Activated naive CD4-positive, alpha-beta T cell treated with anti-CD3 and anti-CD28 coated beads for 36 hours (primary cell): ENCODE data around the gene LRRC25. TPM values are rescaled to one million over a fixed set of nuclear protein-coding genes. Genes with fewer than 3 reads are reported as not detected.

Experiments
- CTCF ChIA-PET: fragments of 350-600 bp; sonication (Branson Sonifier 250); formaldehyde crosslinking; loops from one replicate; lab custom pipeline; 2021; ENCODE audit warnings: antibody characterized with exemption; lab: Charles Lee
- DNase-seq: peaks from one replicate; pipeline ENCODE4 v3.0.0-alpha.2; 2020
- H3K27ac Mint-ChIP-seq: one replicate; pipeline ENCODE4 v1.8.0; 2021; ENCODE audit warnings: mild to moderate bottlenecking, mixed read lengths
- H3K27me3 Mint-ChIP-seq: one replicate; pipeline ENCODE4 v1.8.0; 2021; ENCODE audit warnings: low read depth, mixed read lengths
- H3K36me3 Mint-ChIP-seq: one replicate; pipeline ENCODE4 v1.8.0; 2021; ENCODE audit warnings: low read depth, mixed read lengths
- H3K4me1 Mint-ChIP-seq: one replicate; pipeline ENCODE4 v1.8.0; 2021; ENCODE audit warnings: low read depth, mixed read lengths
- H3K4me3 Mint-ChIP-seq: one replicate; pipeline ENCODE4 v1.8.0; 2021; ENCODE audit warnings: mild to moderate bottlenecking, moderate library complexity, mixed read lengths
- H3K9me3 Mint-ChIP-seq: one replicate; pipeline ENCODE4 v1.8.0; 2021; ENCODE audit warnings: mixed read lengths
- intact Hi-C: fragments of 100-400 bp; cut with micrococcal nuclease; formaldehyde crosslinking; loops from one replicate; pipeline ENCODE4 v1.15.1; 2023
- total RNA-seq, 2 experiments: library from RNA; stranded (reverse); gene quantifications; one replicate each; pipeline ENCODE4 v1.2.3, GENCODE V29; 2021

Gene LRRC25
- total RNA-seq, 2 experiments from 2014 or later, result not detected

DNA sequence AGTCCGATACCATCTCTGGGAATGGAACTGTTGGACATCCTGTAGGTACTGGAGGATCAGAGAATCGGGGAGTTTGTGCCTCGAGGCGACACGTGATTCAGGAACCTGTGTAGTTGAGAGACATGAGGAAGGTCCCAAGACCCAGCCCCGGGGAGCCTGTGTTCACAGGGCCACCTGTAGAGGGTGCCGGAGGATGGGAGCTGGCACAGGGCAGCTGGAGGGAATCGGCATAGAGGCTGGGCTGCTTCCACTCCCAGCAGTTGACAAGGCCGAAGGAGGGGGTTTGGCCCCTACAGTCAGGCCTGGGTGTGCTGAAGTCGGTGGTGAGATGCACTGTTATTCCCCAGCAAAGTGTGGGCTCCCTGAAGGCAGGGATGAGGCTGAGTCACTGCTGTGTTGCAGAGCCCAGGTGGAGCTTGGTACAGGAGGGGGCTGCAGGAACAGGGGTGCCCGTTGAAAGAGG is 43.0 kb upstream of the LRRC25 start:
- peak; percentile 61 for DNase-seq

DNA sequence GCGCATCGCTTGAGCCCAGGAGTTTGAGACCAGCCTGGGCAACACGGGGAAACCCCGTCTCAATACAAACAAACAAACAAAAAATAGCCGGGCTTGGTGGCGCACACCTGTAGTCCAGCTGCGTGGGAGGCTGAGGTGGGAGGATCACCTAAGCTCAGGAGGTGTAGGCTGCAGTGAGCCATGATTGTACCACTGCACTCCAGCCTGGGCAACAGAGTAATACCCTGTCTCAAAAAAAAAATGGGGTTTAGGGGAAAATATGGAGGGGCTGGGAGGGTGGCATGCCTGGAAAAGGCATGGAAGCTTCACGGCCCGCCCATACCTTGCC is 42.5 kb upstream of the LRRC25 start:
- Mint-ChIP-seq H3K9me3 (peaks cover 3% of the 10 kb centered on the region), H3K36me3 (peaks cover 2% of the 10 kb centered on the region), H3K27ac (no peak overlapping the region), H3K27me3 (no peaks in the 10 kb centered on the region), H3K4me3 (no peak overlapping the region), H3K4me1 (peaks cover 27% of the 10 kb centered on the region)
- no peak for DNase-seq
- intact Hi-C loops, result no loop called here
- CTCF ChIA-PET, result interaction anchor here (1.2 to 3.6 kb wide), 2 partner anchors 11 to 52 kb away, joined by 3 to 16 read pairs; no protein-coding TSS in a partner anchor

More for the DNA sequence above, 43.0 kb upstream of the LRRC25 start:
- no peak overlapping the region for H3K27ac Mint-ChIP-seq
- peaks cover 3% of the 10 kb centered on the region for H3K9me3 Mint-ChIP-seq
- CTCF ChIA-PET, result interaction anchor here (3.6 kb wide), 1 partner anchor 11 kb away, joined by 16 read pairs; no protein-coding TSS in a partner anchor
- no peaks in the 10 kb centered on the region for H3K27me3 Mint-ChIP-seq
- peaks cover 27% of the 10 kb centered on the region for H3K4me1 Mint-ChIP-seq
- H3K36me3 Mint-ChIP-seq, result peaks cover 2% of the 10 kb centered on the region
- intact Hi-C loops, result no loop called here
- no peak overlapping the region for H3K4me3 Mint-ChIP-seq

DNA sequence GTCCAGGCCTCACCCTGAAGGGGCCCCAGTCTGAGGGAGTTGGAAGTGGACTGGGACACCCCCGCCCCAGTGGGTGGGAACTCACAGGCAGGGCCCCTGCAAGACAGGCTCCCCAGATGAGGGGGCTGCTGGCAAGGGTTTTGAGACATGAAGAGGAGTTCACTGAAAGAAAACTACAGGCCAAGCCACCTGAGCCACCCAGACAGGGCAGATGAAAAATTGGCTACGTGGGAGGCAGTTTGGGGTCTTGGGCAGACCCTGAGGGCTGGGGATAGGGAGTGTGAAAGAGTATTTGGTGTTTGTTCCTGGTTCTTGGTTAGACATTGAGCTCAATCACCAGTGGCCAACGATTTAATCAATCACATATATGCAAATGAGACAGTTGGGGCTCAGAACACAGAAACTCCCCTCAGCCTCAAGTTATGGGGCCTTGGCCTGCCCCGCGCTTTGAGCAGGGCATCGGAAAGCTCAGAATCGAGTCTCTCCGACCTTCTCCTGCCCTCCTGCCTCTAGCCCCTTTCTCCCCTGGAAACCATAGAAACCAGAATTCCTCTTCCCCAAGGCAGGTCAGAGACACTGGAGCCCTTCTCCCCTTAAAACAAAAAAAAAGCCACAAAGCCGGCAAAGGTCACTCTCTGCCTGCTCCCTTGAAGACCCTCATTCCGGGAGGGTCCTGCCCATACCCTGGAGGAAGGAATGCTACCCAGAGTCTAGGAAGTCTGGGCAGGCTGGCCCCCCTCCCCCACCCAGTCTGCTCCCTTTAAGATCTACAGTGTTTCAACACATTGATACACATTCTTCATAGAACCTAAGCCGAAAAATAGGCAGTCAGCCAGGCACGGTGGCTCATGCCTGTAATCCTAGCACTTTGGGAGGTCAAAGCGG is 41.8 kb upstream of the LRRC25 start:
- H3K4me1 Mint-ChIP-seq, result peaks cover 31% of the 10 kb centered on the region
- CTCF ChIA-PET, result interaction anchor here (0.7 to 3.6 kb wide), 3 partner anchors 12 to 91 kb away, joined by 3 to 16 read pairs (median 3); no protein-coding TSS in a partner anchor
- no peak overlapping the region for H3K4me3 Mint-ChIP-seq
- H3K36me3 Mint-ChIP-seq, result peaks cover 2% of the 10 kb centered on the region
- intact Hi-C loops, result no loop called here
- H3K27me3 Mint-ChIP-seq, result no peaks in the 10 kb centered on the region
- DNase-seq, result no peak
- peaks cover 3% of the 10 kb centered on the region for H3K9me3 Mint-ChIP-seq
- no peak overlapping the region for H3K27ac Mint-ChIP-seq

DNA sequence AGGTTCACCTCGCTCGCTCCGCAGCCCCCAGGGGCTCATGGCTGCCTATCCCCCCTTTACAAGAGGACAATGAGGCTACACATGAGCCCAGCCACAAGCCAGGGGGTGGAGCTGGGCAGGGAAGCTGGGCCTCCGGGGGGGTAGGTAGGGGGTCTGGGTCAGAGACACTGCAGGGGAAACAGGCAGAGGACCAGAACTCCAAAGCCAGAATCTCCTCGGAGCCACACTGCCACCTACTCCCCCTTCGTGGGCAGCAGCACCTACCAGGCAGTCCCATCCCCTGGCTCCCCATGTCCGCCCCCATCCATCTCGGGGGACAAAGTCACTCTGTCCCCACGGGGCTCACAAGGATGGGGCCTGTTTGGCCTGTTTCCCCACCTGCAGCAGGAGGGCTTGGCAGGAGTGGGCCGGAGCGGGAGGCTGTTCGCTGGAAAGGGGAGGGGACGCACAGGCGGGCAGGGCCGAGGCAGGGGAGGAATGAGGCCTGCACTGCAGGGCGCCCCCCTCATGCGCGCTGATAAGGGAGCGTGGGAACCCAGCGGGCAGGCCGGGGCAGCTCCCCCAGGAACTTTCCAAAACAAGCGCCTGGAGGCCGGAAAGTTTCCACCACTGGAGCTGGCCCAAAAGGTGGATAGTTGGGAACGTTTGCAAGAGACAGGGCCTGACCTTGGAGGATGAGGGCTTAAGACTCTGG is 41.1 kb upstream of the LRRC25 start:
- CTCF ChIA-PET, result interaction anchor here (3.6 kb wide), 1 partner anchor 13 kb away, joined by 16 read pairs; no protein-coding TSS in a partner anchor
- Mint-ChIP-seq H3K36me3 (peaks cover 5% of the 10 kb centered on the region), H3K27me3 (no peaks in the 10 kb centered on the region), H3K4me3 (no peak overlapping the region), H3K9me3 (peaks cover 3% of the 10 kb centered on the region), H3K4me1 (peaks cover 34% of the 10 kb centered on the region), H3K27ac (no peak overlapping the region)
- intact Hi-C loops, result no loop called here
- DNase-seq, result no peak

DNA sequence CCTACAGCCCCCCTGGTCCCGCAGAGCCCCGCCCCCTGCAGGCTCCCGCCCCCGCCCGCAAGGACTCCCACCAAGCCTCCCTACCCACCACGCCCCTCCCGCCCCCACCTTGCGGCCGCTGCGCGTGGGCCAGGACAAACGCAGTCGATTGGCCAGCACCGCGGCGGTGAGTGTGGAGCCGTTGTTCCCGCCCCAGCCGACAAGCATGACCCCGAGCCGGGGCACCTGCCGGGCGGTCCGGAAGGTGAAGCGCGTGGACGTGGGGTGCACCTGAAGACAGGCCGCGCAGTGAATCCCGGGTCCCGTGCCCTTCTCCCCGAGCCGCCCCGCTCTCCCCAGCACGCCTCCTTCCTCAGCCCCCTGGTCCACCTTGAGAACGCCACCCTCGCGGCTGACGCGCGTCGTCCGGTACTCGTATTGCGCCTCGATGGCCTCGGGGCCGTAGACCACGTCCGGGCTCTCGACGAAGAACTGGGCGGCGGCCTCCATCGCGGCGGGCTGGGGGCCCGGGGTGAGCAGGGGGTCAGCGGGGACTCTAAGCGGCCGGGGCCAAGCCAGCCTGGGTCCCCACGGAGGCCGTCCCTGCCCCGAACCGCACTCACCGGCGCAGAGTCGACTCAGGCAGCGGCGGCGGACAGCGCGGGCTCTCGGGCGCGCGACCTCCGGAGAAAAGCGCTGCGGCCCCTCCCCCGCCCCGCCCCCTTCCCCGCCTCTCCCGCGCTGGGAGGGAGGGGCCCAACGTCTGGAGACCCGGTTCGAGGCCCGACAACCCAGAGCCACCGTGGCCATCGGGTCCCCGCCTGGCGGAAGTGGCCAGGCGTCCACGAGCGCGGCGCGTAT is 40.3 kb upstream of the LRRC25 start, which contains the start of gene ISYNA1:
Gene ISYNA1, minus strand, starts transcription at position 643 of the 840 bp plus-strand sequence. Its CDS starts 154 bp downstream, at position 489.
- Mint-ChIP-seq H3K9me3 (peaks cover 3% of the 10 kb centered on the region), H3K27me3 (no peaks in the 10 kb centered on the region), H3K4me1 (peaks cover 32% of the 10 kb centered on the region), H3K27ac (no peak within 1 kb of the TSS), H3K4me3 (peak within 1 kb of the TSS; percentile 54), H3K36me3 (peaks cover 5% of the 10 kb centered on the region)
- DNase-seq, result peak; percentile 31
- CTCF ChIA-PET, result interaction anchor here (3.6 kb wide), 1 partner anchor 13 kb away, joined by 16 read pairs; no protein-coding TSS in a partner anchor
- intact Hi-C loops, result no loop called here

DNA sequence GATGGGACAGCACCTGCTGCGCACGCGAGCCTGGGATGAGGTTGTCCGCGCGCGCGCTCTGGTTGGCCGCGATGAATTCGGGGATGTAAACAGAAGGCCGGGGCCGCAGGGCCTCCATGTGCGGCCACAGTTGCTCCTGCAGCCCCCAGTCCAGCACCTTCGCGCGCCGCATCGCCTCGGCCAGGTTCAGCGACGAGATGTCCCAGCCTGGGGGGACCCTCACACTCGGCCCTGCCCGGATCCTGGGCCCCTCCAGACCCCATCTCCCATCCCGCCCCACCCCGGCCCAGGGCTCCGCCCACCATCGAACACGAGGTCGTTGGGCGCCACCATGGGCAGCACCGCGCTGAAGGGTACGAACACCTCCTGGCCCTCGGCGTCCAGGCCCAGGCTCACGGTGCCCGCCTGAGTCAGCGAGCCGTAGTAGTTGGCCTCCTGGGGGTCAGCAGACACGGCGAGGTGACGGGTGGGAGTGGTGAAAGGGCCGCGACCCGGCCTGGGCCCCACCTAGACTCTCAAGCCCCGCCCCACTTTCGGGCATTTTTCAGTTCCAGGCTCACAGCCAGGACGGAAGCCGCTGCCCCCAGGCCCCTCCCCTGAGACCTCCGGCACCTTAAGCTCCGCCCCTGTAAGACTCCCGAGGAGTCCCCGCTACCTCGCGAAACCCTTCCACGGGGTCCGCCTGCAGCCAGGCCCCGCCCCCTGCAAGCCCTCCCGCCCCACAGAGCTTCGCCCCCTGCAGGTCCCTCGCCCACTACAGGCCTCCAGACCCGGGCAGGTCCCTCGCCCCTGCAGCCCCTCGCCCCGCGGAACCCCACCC is 39.5 kb upstream of the LRRC25 start:
- DNase-seq, result peak; percentile 65
- CTCF ChIA-PET, result interaction anchor here (0.8 kb wide), 1 partner anchor 18 kb away, joined by 3 read pairs; the partner anchor contains the start of gene SSBP4
- no peak overlapping the region for H3K27ac Mint-ChIP-seq
- H3K27me3 Mint-ChIP-seq, result no peaks in the 10 kb centered on the region
- intact Hi-C loops, result no loop called here
- peaks cover 28% of the 10 kb centered on the region for H3K4me1 Mint-ChIP-seq
- H3K4me3 Mint-ChIP-seq, result peak overlapping the region; percentile 57
- no peaks in the 10 kb centered on the region for H3K9me3 Mint-ChIP-seq
- H3K36me3 Mint-ChIP-seq, result peaks cover 2% of the 10 kb centered on the region

DNA sequence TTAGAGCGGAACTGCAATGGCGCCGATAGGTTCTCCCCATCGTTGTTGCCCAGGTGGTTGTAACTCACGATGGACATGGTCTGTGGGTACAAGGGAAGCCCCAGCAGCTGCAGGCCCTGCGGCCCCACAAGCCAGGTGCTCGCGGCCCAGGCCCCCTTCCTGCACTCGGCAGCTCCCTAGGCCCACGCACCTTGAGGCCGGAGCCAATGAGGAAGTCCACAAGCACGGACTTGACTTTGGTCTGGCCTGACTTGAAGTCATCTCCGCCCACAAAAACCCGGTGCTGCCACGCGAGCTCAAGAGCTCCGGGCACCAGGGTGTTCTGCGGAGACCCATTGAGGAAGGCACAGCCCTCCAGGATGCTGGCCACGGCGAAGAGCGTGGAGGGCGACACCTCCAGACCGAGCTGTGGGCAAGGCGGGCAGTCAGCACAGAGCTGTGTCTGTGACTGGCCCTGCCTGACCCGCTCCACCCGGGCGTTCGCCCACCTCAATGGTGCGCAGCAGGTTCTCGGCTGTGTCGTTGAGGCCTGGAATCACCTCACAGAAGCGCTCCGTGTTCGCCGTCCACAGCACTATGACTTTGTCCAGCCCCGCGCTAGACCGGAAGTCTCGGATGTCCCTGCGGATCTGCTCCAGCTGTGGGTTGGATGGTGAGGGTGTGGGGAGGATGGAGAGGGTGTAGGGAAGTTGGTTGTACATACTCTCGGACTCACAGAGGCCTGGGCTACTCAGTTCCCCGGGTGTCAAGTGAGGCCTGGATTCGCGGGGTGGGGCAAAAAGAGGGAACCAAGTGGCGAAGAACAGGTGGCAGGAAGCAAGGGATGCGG is 38.6 kb upstream of the LRRC25 start:
- H3K27ac Mint-ChIP-seq, result no peak overlapping the region
- peak overlapping the region; percentile 57 for H3K4me3 Mint-ChIP-seq
- CTCF ChIA-PET, result interaction anchor here (0.8 to 1.3 kb wide), 2 partner anchors 15 to 17 kb away, joined by 3 to 4 read pairs; partner anchors contain the start of gene SSBP4
- no peaks in the 10 kb centered on the region for H3K27me3 Mint-ChIP-seq
- peaks cover 2% of the 10 kb centered on the region for H3K36me3 Mint-ChIP-seq
- intact Hi-C loops, result no loop called here
- H3K4me1 Mint-ChIP-seq, result peaks cover 24% of the 10 kb centered on the region
- H3K9me3 Mint-ChIP-seq, result no peaks in the 10 kb centered on the region
- no peak for DNase-seq

DNA sequence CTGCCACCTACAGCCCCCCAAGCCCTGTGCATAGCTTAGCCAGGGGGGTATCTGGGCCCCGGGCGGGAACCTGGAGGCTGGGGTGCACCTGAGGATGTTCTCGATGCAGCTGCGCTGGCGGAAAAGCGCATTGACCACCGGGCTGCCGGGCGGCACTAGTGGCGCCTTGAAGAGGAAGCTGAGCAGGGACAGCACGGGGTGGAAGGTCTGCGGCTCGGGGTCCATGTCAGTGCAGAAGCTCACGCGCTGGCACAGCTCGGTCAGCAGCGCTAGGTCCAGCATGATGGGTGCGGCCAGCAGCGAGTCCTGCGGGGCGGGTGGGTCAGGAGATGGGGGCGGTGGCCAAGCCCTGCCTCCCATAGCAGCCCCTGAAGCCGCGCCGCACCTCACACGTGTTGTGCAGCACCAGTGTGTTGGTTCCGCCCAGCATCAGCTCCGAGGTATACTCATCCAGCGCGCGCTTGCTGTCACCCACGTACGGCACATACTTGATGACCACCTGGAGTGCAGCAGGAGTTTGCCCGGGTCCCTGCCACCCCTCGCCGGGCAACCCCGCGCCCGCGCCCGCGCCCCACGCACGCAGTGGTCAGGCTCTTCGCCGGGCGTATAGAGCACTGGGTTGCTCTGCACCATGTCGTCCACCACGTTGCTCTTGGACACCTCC is 37.9 kb upstream of the LRRC25 start:
- Mint-ChIP-seq H3K4me1 (peaks cover 21% of the 10 kb centered on the region), H3K9me3 (no peaks in the 10 kb centered on the region), H3K36me3 (peaks cover 2% of the 10 kb centered on the region), H3K27ac (no peak overlapping the region), H3K27me3 (no peaks in the 10 kb centered on the region), H3K4me3 (peak overlapping the region; percentile 9)
- intact Hi-C loops, result no loop called here
- no peak for DNase-seq
- CTCF ChIA-PET, result interaction anchor here (1.3 kb wide), 1 partner anchor 16 kb away, joined by 4 read pairs; no protein-coding TSS in a partner anchor

DNA sequence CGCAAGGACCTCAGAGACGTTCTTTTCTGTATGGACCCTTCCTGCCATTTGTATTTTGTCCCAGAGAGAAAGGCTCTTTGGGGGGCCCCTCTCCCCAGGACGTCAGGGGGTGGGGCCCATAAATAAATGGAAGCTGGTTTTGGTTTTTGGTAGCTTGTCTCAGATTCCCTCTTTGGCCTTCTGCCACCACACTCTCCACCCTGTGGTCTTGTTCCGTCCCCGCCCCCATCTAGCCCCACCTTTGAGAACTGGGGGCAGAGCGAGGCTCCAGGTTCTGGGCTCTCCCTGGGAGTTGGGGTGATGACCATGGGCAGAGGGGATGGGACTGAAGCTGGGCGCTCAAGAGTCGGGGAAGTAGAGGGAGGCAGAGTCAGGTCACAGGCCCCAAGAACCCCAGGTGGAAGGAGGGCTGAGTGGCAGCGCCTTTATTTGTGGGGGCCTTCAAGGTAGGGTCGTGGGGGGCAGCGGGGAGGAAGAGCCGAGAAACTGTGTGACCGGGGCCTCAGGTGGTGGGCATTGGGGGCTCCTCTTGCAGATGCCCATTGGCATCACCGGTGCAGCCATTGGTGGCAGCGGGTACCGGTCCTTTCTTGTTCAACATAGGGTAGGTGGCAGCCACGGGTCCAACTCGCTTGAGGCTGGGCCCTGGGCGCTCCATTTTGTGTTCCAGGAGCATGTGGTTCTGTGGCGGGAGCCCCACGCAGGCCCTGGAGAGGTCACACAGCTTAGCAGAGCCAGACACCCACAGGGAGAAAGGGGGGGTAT is 37.2 kb upstream of the LRRC25 start:
- H3K4me1 Mint-ChIP-seq, result peaks cover 25% of the 10 kb centered on the region
- no peaks in the 10 kb centered on the region for H3K27me3 Mint-ChIP-seq
- H3K9me3 Mint-ChIP-seq, result no peaks in the 10 kb centered on the region
- H3K27ac Mint-ChIP-seq, result no peak overlapping the region
- no peak for DNase-seq
- peaks cover 2% of the 10 kb centered on the region for H3K36me3 Mint-ChIP-seq
- H3K4me3 Mint-ChIP-seq, result peak overlapping the region; percentile 15
- CTCF ChIA-PET, result no interaction called here
- intact Hi-C loops, result no loop called here
